GM19035 (cell line): ENCODE results near the gene SH2D3A.
"Not testable (repeated sequence)": the region's sequence is repeated elsewhere in the genome, so short reads cannot be mapped to it uniquely, and the experiment has no call there.

Experiments used
- ATAC-seq: cut with Tn5 transposase; IDR thresholded peaks from one replicate; pipeline ENCODE4 v1.9.1; 2021; ENCODE audit not compliant: unreplicated experiment

The SH2D3A gene

GRCh38 chr19:6767357-6768235, at the start of gene SH2D3A:
TSS of gene SH2D3A (minus strand) at chr19:6767435. CDS start at chr19:6763748, 3,687 bp downstream.
- peak; percentile 75 for ATAC-seq

GRCh38 chr19:6813659-6814058, 46.4 kb upstream of the SH2D3A start:
- ATAC-seq, result no peak

- no peak for ATAC-seq
These were observed 45.4 kb upstream of the SH2D3A start for GRCh38 chr19:6812612-6813011.

GRCh38 chr19:6811906-6812305, 44.7 kb upstream of the SH2D3A start:
- ATAC-seq, result no peak

- no peak for ATAC-seq
These were observed 44.1 kb upstream of the SH2D3A start for GRCh38 chr19:6811378-6811777.

GRCh38 chr19:6809262-6809661, 42.0 kb upstream of the SH2D3A start:
- no peak for ATAC-seq

- ATAC-seq, result no peak
These were observed 41.3 kb upstream of the SH2D3A start for GRCh38 chr19:6808494-6808893.

GRCh38 chr19:6807291-6807690, 40.1 kb upstream of the SH2D3A start:
- no peak for ATAC-seq

GRCh38 chr19:6806488-6806887, 39.3 kb upstream of the SH2D3A start:
- ATAC-seq, result no peak

- ATAC-seq, result no peak
These were observed 35.8 kb upstream of the SH2D3A start for GRCh38 chr19:6803036-6803404.

GRCh38 chr19:6802336-6803035, 35.3 kb upstream of the SH2D3A start:
- ATAC-seq, result peak; percentile 46

GRCh38 chr19:6801485-6802086, 34.4 kb upstream of the SH2D3A start:
- ATAC-seq, result peak; percentile 47

- no peak for ATAC-seq
These were observed 33.8 kb upstream of the SH2D3A start for GRCh38 chr19:6800991-6801484.

- not testable (repeated sequence) for ATAC-seq
These were observed 33.0 kb upstream of the SH2D3A start for GRCh38 chr19:6800160-6800790.

GRCh38 chr19:6797646-6798045, 30.4 kb upstream of the SH2D3A start:
- no peak for ATAC-seq

GRCh38 chr19:6796278-6796677, 29.0 kb upstream of the SH2D3A start:
- ATAC-seq, result no peak

GRCh38 chr19:6794686-6795431, 27.6 kb upstream of the SH2D3A start:
- ATAC-seq, result no peak

- ATAC-seq, result no peak
These were observed 26.7 kb upstream of the SH2D3A start for GRCh38 chr19:6793973-6794372.

- ATAC-seq, result no peak
These were observed 26.2 kb upstream of the SH2D3A start for GRCh38 chr19:6793411-6793810.

- no peak for ATAC-seq
These were observed 24.0 kb upstream of the SH2D3A start for GRCh38 chr19:6791237-6791636.
